Peyer's patch (tissue), 4 donors: ENCODE results near the gene RILP.

Source experiments
- POLR2A ChIP-seq, 2 donors: fragments of 450-650 bp; IDR thresholded peaks; one replicate each; pipeline ENCODE4 v1.5.1; 2017; ENCODE audit warnings: antibody characterized with exemption in 2 of 2, mild to moderate bottlenecking in 2 of 2, moderate library complexity in 2 of 2
- TF ChIP-seq, protein P1 (sequence below), 6 experiments: fragments of 450-650 bp in 4 of 6; fragments of 200-600 bp in 2 of 6; sonication (generic) in 1 of 6; IDR thresholded peaks; one replicate each; pipeline ENCODE4 v1.5.1; 2017 to 2019; ENCODE audit warnings: antibody characterized with exemption in 6 of 6, mild to moderate bottlenecking in 3 of 6, moderate library complexity in 1 of 6

- TF ChIP-seq, protein P1, sequence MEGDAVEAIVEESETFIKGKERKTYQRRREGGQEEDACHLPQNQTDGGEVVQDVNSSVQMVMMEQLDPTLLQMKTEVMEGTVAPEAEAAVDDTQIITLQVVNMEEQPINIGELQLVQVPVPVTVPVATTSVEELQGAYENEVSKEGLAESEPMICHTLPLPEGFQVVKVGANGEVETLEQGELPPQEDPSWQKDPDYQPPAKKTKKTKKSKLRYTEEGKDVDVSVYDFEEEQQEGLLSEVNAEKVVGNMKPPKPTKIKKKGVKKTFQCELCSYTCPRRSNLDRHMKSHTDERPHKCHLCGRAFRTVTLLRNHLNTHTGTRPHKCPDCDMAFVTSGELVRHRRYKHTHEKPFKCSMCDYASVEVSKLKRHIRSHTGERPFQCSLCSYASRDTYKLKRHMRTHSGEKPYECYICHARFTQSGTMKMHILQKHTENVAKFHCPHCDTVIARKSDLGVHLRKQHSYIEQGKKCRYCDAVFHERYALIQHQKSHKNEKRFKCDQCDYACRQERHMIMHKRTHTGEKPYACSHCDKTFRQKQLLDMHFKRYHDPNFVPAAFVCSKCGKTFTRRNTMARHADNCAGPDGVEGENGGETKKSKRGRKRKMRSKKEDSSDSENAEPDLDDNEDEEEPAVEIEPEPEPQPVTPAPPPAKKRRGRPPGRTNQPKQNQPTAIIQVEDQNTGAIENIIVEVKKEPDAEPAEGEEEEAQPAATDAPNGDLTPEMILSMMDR (IDR thresholded peaks at IDR 0.05): no peak
- no peak for TF ChIP-seq POLR2A (IDR thresholded peaks at IDR 0.05)
Observed at GRCh38 chr17:1638624-1639300, 10.9 kb downstream of the RILP start.
